Neural cell (in vitro differentiated cells): ENCODE results near the gene CDK11A. TPM values are rescaled to one million over a fixed set of nuclear protein-coding genes. Genes with fewer than 3 reads are reported as not detected.

Experiments
- H2AFZ ChIP-seq: fragments of 200-600, 300-800 bp; sonication (generic), shearing (Covaris generic); 2 replicates; pipeline ENCODE4 v1.6.0; 2014; ENCODE audit warnings: low read depth, mild to moderate bottlenecking, antibody characterized with exemption, low read length, moderate library complexity
- H3F3A ChIP-seq: fragments of 200-600 bp; shearing (Covaris generic); 2 replicates; pipeline ENCODE4 v1.6.1; 2016; ENCODE audit warnings: mild to moderate bottlenecking, moderate library complexity, mixed read lengths, antibody characterized with exemption, low read length; ENCODE audit not compliant: insufficient read depth, poor library complexity, severe bottlenecking
- H3K27ac ChIP-seq: fragments of 200-600, 300-800 bp; sonication (generic), shearing (Covaris generic); 2 replicates; pipeline ENCODE4 v1.5.1; 2014; ENCODE audit warnings: mild to moderate bottlenecking, low read length, moderate library complexity
- H3K27me3 ChIP-seq: fragments of 300-800, 200-600 bp; sonication (generic), shearing (Covaris generic); 2 replicates; pipeline ENCODE4 v1.6.0; 2014; ENCODE audit warnings: mild to moderate bottlenecking, low read depth, low read length, moderate library complexity; ENCODE audit not compliant: insufficient read depth
- H3K36me3 ChIP-seq: fragments of 300-800, 200-600 bp; sonication (generic), shearing (Covaris generic); 2 replicates; pipeline ENCODE4 v1.5.1; 2014; ENCODE audit warnings: mild to moderate bottlenecking, antibody characterized with exemption, low read length, moderate library complexity; ENCODE audit not compliant: insufficient read depth
- H3K4me2 ChIP-seq: fragments of 300-800, 200-600 bp; sonication (generic), shearing (Covaris generic); 2 replicates; pipeline ENCODE4 v1.6.0; 2014; ENCODE audit warnings: mild to moderate bottlenecking, low read length
- H3K4me3 ChIP-seq: fragments of 300-800, 200-600 bp; sonication (generic), shearing (Covaris generic); 2 replicates; pipeline ENCODE4 v1.5.1; 2014; ENCODE audit warnings: mild to moderate bottlenecking, low read length, moderate library complexity
- H3K79me2 ChIP-seq: fragments of 200-600 bp; shearing (Covaris generic); replicated peaks from 2 replicates; pipeline ENCODE4 v1.6.0; 2014; ENCODE audit warnings: mild to moderate bottlenecking, low read length, moderate library complexity; ENCODE audit not compliant: insufficient read depth
- H3K9ac ChIP-seq: fragments of 300-800, 200-600 bp; sonication (generic), shearing (Covaris generic); 2 replicates; pipeline ENCODE4 v1.6.1; 2016; ENCODE audit warnings: mild to moderate bottlenecking, low read length, mixed read lengths
- H3K9me2 ChIP-seq: fragments of 200-600 bp; shearing (Covaris generic); 2 replicates; pipeline ENCODE4 v1.6.1; 2016; ENCODE audit warnings: mild to moderate bottlenecking, low read length, mixed read lengths; ENCODE audit not compliant: insufficient read depth
- H3K9me3 ChIP-seq: fragments of 200-600, 300-800 bp; sonication (generic), shearing (Covaris generic); 2 replicates; pipeline ENCODE4 v1.6.1; 2016; ENCODE audit warnings: mild to moderate bottlenecking, mixed run types, low read length, moderate library complexity, mixed read lengths
- H4K20me1 ChIP-seq: fragments of 200-600 bp; shearing (Covaris generic); 2 replicates; pipeline ENCODE4 v1.6.1; 2016; ENCODE audit warnings: mild to moderate bottlenecking, mixed run types; ENCODE audit not compliant: insufficient read depth
- EP300 ChIP-seq: fragments of 450-650 bp; conservative IDR thresholded peaks from 2 replicates; pipeline ENCODE4 v1.6.1; 2014; ENCODE audit warnings: antibody characterized with exemption, mild to moderate bottlenecking, moderate library complexity; ENCODE audit not compliant: poor library complexity, severe bottlenecking
- EZH2 ChIP-seq: fragments of 200-600, 300-800 bp; shearing (Covaris generic), sonication (generic); IDR thresholded peaks from 2 replicates; pipeline ENCODE4 v1.6.1; 2014; ENCODE audit warnings: antibody characterized with exemption, low read length, borderline replicate concordance, mild to moderate bottlenecking; ENCODE audit not compliant: insufficient read depth, poor library complexity, severe bottlenecking
- MXI1 ChIP-seq: fragments of 450-650 bp; conservative IDR thresholded peaks from 2 replicates; pipeline ENCODE4 v1.6.1; 2014; ENCODE audit warnings: antibody characterized with exemption, mild to moderate bottlenecking; ENCODE audit not compliant: poor library complexity, severe bottlenecking
- REST ChIP-seq: IDR thresholded peaks from 2 replicates; pipeline ENCODE4 v1.6.1; 2012; ENCODE audit warnings: borderline replicate concordance
- SMC3 ChIP-seq: fragments of 450-650 bp; conservative IDR thresholded peaks from 2 replicates; pipeline ENCODE4 v1.6.1; 2014; ENCODE audit warnings: antibody characterized with exemption, mild to moderate bottlenecking, moderate library complexity; ENCODE audit not compliant: poor library complexity
- polyA plus RNA-seq: library from polyadenylated mRNA; depleted of rRNA; stranded (reverse); fragments of >200 nt; gene quantifications from 2 replicates; pipeline ENCODE4 v1.2.3, GENCODE V29; 2014

Gene CDK11A
- polyA plus RNA-seq, 1 donor from 2014 or later, result 20.2 TPM

- Histone ChIP-seq H4K20me1 (no peaks in the 10 kb centered on the region), H2AFZ (no peak overlapping the region), H3K27me3 (no peaks in the 10 kb centered on the region), H3K4me2 (no peak overlapping the region), H3K9ac (no peak overlapping the region), H3K4me3 (no peak overlapping the region), H3K79me2 (peaks cover 52% of the 10 kb centered on the region), H3F3A (no peaks in the 10 kb centered on the region), H3K9me2 (no peaks in the 10 kb centered on the region), H3K9me3 (no peaks in the 10 kb centered on the region), H3K27ac (no peak overlapping the region), H3K36me3 (no peaks in the 10 kb centered on the region)
- TF ChIP-seq EZH2, result no peak
- TF ChIP-seq EP300, result no peak
- TF ChIP-seq REST, result no peak
Measured at GRCh38 chr1:1683104-1683905, 40.9 kb downstream of the CDK11A start.

- Histone ChIP-seq H3K79me2 (peaks cover 47% of the 10 kb centered on the region), H3K4me2 (no peak overlapping the region), H3K36me3 (no peaks in the 10 kb centered on the region), H3K9ac (no peak overlapping the region), H2AFZ (no peak overlapping the region), H3K9me2 (no peaks in the 10 kb centered on the region), H3K4me3 (no peak overlapping the region), H4K20me1 (no peaks in the 10 kb centered on the region), H3K27ac (no peak overlapping the region), H3F3A (no peaks in the 10 kb centered on the region), H3K27me3 (no peaks in the 10 kb centered on the region), H3K9me3 (no peaks in the 10 kb centered on the region)
- TF ChIP-seq EZH2, result no peak
- no peak for TF ChIP-seq SMC3
- no peak for TF ChIP-seq MXI1
- TF ChIP-seq REST, result no peak
- no peak for TF ChIP-seq EP300
Measured at GRCh38 chr1:1680912-1681273, 43.3 kb downstream of the CDK11A start.
